Hepatic stellate cell (primary cell): ENCODE data around the gene FREM1.
A peak's percentile ranks its signal among the peaks of the same experiment; 100 is the strongest.

Experiments
- DNase-seq: peaks from one replicate; pipeline ENCODE4 v3.0.0; 2011; ENCODE audit warnings: low spot score

The FREM1 gene

DNA sequence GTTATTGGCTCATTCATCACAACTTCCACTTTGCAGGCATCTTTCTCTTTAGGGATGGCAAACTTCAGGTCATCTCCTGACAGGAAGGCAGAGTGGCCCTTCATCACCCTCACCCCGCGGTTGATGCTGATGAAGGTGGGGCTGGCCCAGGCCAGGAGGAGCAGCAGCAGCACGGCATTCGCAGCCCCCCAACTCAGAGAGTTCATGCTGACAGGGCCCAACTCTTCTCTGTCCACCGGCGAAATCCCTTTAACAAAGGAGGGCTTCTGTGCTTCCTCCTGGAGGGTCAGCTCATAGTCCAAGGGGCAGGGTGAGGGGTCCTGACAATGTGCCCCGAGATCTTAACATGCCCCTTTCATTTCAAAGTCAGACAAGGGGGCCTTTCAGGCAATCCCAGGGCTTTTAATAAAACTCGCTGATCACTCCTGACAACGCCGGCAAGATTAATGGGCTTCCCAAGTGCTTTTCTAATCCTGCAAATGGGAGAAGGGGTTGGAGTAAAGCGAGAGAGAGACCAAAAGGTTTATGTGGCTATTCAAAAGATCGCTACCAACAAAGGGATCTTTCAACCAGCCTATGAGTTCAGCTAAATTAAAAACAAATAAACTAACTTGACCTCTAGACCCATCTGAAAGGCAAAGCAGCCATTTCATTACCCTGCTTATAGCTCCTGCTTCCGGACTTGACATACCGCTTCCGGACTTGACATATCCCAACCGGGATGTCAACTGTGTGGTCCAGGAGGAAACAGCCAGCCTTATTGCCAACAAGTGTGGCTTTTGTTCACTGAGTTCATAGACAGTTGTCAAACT is 41.2 kb downstream of the FREM1 start:
- DNase-seq = no peak

DNA sequence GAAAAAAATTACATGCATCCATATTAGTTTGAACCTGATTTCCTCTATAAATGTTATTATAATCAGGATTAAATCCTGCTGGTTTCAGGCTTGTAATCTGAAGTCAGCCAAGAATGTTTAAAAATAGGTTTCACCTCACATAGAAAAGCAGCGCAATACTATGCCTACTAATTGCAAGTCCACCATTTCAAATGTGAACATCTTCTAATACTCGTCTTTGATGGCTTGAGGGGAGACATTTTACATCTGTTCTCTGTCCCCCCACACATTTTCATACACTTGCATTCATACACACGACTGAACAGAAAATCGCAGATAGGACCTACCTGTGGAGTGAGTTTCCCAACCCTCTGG is 41.8 kb downstream of the FREM1 start:
- DNase-seq = no peak

DNA sequence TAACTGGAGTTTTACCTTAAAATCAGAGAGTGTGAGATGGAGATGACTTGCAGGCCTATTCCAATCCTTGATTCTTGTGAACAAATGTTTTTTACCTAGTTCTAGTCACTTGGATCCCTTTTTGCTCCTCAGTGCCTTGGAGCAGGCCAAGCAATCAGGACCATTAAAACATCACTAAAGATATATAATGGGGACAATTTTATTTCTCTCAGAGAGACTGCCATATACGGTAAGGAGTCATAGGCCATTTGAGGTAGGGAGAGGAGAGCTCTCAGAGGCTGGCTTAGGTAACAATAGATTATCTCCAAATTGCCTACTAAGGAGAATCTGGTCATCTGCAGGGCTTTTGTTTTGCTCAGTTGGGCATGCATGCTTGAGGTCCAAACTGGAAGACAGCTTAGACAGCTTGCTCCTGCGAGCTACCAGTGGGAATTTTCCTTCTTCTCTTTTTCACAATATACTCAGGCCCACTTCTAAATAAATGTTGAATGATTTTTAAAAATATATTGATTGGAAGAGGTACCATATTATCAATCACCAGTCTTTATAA is 44.0 kb downstream of the FREM1 start:
- no peak for DNase-seq

DNA sequence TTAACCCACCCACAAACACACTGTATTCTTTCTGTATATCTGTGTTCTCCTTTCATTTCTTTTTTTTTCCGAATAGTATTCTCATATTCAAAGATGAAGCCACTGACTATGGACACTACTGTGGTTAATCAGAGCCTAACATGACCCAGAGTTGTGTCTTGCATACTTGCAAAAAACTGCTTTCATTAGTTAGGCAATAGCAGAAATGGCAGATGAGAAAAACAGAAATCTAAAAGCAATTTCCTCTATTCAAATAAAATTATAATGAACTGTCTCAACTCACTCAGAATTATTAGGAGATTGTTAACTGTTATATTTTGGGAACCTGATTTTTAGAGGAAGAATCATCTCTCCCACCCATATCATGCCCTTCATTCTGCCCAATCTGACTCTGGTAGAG is 45.9 kb downstream of the FREM1 start:
- DNase-seq = no peak

DNA sequence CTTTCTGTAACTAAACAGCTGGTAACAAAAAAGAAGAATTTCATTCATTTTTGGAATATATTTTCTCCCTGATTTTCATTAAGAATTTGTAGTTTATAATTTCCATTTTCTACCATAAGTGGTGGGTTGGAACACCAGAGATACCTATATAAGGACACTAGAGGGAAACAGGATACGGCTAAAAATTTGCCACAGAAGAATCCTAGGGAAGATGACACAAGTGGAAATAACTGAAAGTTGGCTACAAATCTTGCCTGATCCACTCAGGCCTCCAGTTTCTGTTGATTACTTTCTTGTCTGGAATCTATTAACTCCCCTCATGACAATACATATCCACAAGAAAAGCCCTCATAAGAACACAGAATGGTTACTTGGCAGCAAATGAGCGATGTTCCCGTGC is 46.8 kb downstream of the FREM1 start:
- no peak for DNase-seq

DNA sequence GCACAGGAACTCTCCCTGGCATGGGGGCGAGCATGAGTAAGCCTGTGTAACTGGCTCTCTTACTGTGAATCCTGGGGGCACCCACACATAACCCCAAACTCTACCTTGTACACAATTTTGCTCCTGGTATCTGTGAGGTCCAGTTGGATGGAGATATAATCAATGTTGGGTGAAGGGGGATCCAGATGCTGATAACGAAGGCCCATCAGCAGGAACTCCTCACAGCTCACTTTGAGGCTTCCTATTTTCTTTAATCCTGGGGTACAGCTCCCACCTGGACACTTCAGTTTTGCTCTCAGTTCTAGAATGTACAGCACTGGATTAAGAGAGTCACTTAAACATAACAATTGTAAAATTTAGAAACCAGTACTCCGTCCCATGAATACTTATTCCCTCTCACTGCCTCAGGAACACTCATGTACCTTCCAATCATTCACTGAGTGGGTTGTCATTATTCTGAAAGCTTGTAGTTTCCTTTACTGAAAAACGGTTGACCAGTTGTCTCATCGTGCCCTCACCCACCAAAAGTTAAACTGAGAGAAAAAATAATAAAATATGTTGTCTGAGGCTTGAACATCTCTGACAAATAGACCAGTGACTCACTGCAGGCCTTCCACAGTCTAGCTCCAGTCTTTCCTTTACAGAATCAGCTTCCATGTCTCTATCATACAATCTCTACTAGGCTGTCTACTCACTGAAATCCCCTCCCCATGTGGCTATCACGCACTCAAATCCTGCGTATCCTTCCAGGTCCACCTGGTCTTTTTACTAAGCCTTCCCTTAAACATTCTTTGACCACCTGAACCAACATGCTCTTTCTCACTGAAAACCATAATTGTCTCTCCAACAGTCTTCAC is 52.6 kb downstream of the FREM1 start:
- no peak for DNase-seq

DNA sequence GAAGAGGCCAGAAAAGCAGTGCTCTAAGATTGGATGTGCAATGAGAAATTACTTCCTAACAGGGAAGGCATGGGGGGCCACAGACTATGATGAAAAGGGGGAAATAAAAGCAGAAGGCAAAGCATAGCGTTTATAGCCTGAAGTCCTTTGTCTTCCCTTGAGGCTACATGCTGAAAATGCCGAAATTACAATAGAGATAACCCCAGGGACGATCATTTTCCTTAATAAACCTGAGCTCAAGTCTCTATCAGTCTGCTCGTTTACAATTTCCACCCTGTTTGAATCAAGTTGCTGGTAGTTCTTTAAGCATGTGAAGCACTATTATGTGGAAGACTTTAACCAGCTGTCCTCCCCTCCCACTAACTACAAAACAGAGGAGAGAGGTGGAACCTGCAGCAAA is 60.4 kb downstream of the FREM1 start:
- DNase-seq = no peak

DNA sequence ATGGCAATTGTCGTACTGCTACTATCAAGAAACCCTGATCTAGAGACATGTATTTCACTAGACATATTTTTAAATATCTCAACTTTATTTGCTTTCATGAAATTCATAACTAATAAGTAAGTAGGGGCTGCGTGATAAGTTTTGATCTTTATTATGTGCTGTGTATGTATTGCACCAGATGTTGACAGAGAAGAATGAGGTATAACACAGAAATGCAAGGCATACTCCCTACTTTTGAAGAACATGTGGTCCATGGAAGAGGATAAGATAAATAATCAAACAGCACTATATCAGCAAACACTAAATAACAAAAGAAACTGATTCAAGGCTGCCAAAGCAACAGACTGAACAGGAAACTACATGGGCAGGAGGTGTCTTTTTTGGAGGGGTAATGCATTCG is 60.9 kb downstream of the FREM1 start:
- DNase-seq = no peak

DNA sequence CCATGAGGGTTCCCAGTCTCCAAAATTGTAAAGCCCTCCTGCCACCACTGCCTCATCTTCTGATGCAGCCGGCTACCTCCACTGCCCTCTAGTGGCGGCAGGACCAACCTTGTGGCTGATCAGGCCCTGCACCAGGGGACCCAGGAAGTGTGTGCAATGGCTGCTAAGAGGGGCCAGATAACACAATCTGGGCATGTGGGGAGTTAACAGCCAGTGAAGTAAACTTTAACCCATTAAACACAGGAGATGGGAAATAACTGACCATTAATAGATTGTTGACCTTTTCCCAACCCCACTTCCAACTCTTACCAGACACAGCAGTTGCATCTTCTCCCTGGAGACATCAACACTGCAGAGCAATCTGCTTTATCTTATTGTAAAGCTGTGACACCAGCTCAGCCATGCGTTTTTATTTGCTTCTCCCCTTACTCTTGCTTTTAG is 63.3 kb downstream of the FREM1 start:
- peak; percentile 65 for DNase-seq

DNA sequence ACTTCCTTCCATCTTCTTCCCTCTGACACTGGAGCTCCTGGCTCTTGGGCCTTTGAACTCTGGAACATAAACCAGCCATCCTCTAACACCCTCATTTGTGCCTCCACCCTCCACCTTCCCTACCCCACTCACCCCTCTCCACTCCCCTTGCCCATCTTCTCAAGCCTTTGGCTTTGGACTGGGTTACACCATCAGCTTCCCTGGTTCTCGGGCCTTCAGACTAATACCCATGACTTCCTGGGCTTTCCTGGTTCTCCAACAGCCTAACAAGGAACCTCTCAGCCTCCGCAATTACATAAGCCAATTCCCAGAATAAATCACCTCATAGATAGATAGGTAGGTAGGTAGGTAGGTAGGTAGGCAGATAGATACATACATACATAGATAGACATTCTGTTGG is 67.1 kb downstream of the FREM1 start:
- no peak for DNase-seq

DNA sequence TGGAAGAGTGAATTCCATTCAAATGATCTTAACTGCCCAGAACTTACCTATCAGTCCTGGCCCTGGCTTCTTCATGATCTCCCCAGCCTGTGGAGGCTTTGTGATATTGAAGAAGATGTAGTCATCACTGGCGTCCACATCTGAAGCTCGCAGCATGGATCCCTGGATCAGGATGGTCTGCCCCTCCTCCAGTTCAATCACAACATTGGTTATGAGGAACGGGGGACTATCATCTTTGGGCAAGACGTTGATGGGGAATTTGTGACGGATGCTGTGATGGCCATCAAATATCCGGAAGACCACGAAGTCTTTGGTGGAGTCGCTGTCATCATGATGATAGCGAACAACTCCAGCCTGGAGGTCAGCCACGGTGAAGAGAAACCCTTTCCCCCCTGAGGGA is 68.0 kb downstream of the FREM1 start:
- DNase-seq = no peak

DNA sequence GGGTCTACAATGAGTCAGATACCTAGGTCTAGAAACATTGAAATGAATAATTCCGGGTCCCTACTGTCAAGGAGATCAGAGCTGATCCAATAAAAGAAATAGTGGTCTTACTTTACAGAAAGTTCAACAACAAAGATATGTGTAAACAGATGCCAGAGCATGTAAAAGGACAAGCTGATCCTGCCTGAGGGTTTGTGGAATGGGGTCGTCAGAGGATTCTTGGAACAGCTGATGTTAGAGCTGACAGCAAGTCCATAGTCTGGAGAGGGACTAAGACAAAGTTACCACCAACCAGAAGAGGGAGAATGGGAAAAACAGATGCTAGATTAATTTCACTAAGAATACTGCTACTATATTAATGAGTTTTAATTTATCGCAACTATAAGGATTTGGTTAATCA is 71.5 kb downstream of the FREM1 start:
- no peak for DNase-seq

DNA sequence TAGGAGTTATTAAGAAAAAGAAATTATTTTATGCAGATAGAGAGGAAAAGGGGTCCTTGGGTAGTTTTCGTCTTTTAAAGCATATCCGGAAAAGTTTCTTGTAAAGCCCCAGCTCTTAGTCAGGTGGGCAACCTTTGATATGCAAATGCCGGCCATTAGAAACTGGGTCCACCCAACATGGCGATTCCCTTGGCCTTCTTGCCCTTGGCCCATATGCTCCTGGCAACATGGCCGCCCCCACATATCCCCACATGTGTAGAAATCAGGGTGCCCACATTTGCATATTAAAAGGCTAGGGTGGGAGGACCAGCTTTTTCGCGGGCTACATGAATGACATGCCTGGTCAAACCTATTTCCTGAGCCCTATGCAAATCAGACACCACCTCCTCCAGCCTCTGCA is 73.3 kb downstream of the FREM1 start:
- DNase-seq = no peak

DNA sequence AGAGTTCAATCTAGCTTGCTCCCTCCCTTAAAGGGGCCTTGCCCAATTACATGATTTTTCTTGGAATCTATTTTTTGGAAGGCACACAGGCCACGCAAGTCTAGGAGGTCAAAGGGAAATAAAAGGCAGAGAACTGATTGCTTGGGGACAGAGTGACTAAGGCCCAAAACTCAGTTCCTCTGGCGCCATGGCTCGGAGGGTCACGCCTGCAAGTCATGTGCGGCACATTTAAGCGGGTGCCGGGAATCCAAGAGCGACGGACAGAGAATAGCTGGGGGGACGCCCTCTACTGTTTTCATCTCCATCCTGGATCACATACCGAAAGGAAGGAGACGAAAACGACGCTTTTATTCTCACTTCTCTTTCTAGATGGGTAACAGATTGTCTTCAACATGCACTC is 78.6 kb downstream of the FREM1 start:
- DNase-seq = no peak

DNA sequence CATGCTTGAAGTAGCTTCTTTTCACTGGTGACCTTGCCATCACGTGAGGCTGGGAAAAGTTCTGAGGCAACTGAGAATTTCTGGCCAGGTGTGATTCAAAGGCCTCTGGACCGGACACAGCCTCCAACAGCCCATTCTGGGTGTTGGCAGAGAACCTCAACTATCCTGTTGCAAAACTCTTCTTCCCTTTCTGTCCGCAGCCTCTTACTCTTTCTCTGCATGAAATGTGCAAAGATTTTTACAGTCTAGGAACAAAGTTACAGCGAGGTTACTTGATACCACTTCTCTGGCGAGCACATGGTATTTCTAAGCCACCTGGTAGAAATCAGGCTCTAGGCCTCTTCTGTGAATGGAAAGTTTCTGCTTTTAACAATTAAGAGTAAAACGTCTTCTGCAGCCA is 79.2 kb downstream of the FREM1 start:
- DNase-seq = no peak

DNA sequence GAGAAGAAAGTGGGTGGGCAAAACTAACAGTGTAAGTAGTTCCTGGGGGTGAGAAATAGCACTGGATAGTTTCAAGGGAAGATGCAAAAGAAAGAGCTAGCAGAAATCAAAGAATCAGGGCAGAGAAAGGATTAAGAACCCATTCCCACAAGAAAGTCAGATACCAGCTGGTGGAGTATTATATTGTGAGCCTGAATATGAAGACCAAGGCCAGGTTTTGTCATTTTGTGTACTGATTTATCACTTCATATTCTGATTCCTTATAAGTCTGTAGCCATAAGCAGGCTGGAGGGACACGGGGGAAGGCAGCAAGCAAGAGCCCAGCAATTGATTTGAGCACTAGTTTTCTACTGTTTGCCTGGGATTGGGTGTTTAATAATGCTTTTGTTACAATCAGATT is 80.2 kb downstream of the FREM1 start:
- DNase-seq = no peak

DNA sequence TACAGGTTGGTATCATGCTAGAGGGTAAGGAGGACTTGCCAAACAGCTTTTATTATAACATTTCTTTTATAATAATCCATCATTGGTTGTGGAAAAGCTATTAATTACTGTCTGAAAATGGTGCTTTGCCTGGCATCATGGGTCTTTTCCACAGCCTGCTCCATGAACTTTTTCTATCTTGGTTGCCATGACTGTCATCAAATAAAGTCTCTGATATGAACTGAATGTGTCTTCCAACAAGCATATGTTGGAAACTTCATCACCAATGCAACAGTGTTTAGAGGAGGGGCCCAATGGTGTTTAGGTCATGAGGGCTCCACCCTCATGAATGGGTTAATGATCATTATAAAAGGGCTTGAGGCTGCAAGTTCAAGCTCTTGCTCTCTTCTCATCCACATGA is 81.0 kb downstream of the FREM1 start:
- no peak for DNase-seq

DNA sequence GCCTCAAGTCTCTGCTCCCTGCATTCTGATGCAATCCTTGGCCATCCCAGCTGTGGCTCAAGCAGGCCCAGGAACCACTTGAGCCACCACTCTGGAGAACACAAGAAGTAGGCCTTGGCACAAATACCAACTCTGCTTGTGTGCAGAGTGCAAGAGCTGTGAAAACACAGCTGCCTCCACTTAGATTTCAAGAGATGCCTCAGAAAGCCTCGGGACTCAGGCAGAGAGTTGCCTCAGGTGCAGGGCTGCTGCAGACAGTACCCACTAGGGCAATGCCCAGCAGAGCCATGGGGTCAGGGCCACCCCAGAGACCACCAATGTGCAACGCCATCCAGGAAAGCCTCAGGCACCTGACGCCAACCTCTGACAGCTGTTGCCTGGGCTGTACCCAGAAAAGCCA is 82.4 kb downstream of the FREM1 start:
- DNase-seq = no peak

DNA sequence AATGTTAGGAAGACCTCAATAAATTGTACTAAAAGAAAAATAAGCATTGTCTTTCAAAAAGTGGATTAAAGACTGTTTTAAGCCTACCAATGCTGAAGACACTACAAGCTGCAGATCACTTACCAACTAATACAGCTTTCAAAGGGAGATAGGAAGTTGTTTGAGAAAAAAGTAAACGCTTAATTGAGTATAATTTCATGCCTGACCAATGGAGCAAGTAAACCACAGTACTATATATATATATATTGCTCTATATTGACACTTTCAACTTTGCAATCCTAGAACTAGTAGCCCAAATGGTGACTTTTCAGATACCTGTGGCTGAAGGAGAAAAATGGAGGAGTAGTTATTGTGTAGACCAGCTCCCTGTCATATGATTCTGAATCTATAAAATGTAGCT is 85.7 kb downstream of the FREM1 start:
- no peak for DNase-seq

DNA sequence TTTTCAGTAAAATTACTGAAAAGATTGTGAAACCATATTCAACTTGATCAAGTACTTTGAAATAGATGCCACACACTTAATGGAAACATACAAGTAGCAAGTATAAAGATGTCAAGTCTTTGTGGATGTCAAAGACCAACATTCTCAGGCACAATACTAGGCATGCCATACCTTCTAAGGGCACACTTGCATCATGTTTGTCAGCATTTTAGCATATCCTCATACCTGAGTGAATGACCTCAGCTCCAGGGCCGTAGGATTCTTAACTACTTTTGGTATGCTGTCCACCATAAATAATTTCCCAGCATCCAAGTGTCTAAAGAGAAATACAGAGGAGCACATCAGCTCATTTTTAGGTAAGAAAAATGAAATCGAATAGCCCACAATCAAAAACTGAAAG is 86.4 kb downstream of the FREM1 start:
- DNase-seq = no peak

DNA sequence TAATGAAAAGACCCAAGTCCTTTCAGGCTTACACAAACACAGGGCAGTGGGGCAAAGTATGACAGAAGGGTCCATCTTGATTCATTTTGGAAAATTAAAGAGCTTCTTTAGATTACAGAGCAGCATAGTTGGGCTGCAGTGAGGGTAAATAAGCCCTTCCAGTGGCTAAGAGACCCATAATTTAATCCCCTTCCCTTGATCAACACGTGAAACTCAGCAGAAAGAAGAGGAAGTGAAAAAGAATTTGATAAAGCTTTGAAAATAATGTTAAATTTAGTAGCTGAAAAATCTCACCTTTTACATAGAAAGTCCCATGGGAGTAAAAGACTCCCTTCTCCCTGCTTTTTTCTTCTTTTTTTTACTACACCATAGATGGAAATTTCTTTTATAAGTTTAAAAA is 87.6 kb downstream of the FREM1 start:
- DNase-seq = no peak

DNA sequence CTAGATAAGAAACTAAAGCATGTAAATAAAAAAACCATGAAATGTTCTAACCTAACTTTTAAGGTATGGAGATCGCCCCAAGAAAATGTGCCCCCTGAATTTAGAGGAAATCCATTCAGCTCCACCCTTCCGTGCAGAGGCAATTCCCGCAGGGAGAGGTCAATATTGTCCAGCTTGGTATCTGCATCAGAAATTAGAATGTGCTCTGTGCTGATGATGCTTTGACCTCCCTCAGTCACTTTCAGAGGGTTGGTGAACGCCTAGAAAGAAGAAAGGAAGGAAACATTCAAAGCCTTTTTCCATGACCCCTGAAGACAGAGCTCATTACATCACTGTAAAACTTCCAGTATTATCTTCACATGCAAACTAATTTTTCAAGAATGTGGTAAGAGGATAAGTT is 91.0 kb downstream of the FREM1 start:
- DNase-seq = no peak

DNA sequence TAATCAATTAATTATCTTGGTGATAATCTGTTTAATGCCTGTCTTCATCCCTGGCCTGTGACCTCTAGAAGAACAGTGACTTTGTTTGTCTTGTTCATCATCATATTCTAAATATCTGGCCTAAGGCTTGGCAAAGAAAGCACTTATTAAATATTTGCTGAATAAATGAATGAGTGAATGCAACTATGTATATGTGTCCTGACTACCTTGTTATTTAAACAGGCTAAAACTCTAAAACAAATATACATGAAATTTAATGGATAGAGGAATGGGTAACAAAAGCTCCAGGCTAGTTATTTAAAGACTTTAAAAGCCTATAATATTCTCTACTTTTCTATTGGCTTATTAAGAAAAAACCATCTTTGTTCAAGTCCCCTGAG is 96.0 kb downstream of the FREM1 start:
- no peak for DNase-seq
